ENCODE results near the gene ODAD4. TPM values are rescaled to one million over a fixed set of nuclear protein-coding genes. Genes with fewer than 3 reads are reported as not detected.
"Not testable (repeated sequence)": the region's sequence is repeated elsewhere in the genome, so short reads cannot be mapped to it uniquely, and the experiment has no call there.

ODAD4 gene
- total RNA-seq, 1 experiment from 2014 or later, result 0.28 TPM

DNA sequence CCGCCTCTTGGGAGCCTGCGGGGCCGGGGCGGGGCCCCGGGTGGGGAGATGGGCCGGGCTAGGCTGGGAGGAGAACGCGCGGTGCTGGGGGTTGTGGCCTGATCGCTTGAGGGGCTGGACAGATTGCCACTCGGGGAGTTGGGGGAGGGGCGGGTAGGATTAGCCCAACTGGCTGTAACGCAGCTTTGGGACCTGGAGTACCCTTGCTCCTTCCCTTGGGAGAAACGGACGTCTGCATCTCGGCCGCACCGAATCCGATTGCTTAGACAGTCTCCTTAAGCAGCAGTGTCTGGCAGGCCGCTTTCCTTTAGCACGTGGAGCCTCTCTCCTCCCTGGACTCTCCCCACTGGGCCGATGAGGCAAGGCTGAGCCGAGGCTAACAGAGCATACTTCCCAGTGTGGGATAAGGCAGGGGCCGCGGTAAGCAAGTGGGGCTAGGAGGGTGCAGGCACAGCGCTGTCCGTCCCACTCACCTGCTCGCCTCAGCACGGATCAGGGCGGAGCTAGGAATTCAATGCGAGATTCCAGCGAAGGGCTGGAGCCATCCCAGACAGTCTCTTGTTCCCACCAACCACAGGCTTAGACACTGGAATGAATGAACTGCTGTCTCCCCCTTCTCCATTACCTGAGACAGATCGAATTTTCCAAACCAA is 11.1 kb upstream of the ODAD4 start:
- Histone ChIP-seq H3K4me3 (ENCODE audit: insufficient read depth, low read depth, low read length) (peak overlapping the region; percentile 69), H3K27me3 (ENCODE audit: control insufficient read depth, insufficient read depth, low read length) (no peaks in the 10 kb centered on the region), H3K36me3 (replicated peaks; ENCODE audit: control insufficient read depth, insufficient read depth, low read length) (no peaks in the 10 kb centered on the region; the same call in 1 of the 2 replicates)
- peak; percentile 85 for DNase-seq

DNA sequence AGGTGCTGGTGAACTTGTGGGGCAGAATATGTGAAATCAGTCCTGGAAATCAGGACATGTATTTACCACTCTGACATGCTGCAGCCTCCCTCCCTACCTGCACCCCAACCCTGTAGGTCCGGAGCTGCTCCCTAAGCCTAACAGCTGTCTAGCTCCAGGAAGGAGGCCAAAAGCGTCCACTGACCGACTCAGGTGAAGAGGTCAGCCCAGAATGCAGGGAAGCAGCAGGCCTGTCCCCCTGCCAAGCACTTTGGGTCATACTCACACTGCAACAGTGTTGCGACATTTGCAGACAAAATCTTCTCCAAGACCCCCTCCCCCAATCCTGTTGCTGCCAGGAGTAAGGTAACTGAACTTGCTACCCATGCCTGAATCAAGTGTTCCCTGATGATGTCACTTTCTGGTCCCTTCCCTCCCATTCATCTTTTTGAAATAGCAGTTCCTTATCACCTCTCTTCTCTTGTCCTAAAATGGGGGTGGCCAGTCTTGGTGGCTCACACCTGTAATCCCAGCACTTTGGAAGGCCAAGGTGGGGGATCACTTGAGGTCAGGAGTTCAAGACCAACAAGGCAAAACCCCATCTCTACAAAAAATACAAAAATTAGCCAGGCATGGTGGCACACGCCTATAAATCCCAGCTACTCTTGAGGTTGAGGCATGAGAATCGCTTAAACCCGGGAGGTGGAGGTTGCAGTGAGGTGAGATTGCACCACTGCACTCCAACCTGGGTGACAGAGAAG is 10.4 kb upstream of the ODAD4 start:
- peak; percentile 51 for DNase-seq
- peak overlapping the region; percentile 69 for H3K4me3 ChIP-seq (ENCODE audit: insufficient read depth, low read depth, low read length)
- H3K36me3 ChIP-seq (replicated peaks; ENCODE audit: control insufficient read depth, insufficient read depth, low read length), result no peaks in the 10 kb centered on the region; the same call in 1 of the 2 replicates
- no peaks in the 10 kb centered on the region for H3K27me3 ChIP-seq (ENCODE audit: control insufficient read depth, insufficient read depth, low read length)

DNA sequence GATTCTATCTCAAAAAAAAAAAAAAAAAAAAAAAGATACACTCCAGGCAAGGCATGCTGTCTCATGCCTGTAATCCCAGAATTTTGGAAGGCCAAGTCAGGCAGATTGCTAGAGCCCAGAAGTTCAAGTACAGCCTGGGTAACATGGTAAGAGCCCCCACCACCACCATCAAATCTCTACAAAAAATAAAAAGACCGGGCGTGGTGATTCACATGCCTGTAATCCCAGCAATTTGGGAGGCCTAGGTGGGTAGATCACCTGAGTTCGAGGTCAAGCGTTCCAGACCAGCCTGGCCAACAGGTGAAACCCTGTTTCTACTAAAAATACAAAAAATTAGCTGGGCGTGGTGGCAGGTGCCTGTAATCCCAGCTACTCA is 9.8 kb upstream of the ODAD4 start:
- DNase-seq, result no peak
- no peaks in the 10 kb centered on the region for H3K27me3 ChIP-seq (ENCODE audit: control insufficient read depth, insufficient read depth, low read length)
- H3K36me3 ChIP-seq (replicated peaks; ENCODE audit: control insufficient read depth, insufficient read depth, low read length), result no peaks in the 10 kb centered on the region
- H3K4me3 ChIP-seq (ENCODE audit: insufficient read depth, low read depth, low read length), result no peak overlapping the region

DNA sequence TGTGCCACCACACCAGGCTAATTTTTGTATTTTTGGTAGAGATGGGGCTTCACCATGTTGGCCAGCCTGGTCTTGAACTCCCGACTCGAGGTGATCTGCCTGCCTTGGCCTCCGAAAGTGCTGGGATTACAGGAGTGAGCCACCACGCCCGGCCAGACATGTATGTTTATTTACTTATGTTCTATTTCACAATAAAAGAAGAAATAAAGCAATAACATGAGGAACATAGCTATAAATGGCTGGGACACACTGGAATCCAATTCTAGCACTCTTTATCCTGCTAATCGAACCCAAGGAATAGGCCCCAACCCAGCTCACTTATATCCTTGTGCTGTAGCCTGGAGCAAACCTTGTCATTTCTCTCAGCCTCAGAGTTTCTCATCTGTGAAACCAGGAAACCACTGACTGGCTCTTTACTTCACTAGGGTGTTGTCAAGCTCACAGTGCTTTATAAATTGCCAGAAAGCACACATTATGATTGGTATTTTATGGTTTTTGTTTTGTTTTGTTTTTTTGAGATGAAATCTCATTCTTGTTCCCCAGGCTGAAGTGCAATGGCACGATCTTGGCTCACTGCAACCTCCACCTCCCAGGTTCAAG is 4.3 kb upstream of the ODAD4 start:
- no peak for DNase-seq
- H3K36me3 ChIP-seq (replicated peaks; ENCODE audit: control insufficient read depth, insufficient read depth, low read length), result no peaks in the 10 kb centered on the region
- H3K4me3 ChIP-seq (ENCODE audit: insufficient read depth, low read depth, low read length), result no peak overlapping the region
- no peaks in the 10 kb centered on the region for H3K27me3 ChIP-seq (ENCODE audit: control insufficient read depth, insufficient read depth, low read length)

DNA sequence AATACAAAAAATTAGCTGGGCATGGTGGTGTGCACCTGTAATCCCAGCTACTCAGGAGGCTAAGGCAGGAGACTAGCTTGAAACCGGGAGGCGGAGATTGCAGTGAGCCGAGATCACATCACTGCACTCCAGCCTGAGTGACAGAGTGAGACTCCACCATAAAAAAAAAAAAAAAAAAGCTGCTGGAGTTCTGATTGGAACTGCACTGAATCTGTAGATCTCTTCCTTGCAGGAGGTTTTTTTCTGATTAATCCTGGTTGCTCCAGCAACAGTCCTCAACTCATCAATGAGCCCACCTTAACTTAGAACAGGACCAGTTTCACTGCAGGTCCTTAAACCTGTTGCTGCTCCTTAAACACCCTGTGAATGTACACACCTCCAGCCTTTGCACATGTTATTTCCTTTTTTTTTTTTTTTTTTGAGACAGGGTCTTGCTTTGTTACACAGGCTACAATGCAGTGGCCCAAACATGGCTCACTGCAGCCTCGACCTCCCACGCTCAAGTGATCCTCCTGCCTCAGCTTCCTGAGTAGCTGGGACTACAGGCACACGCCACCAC is 1.6 kb upstream of the ODAD4 start:
- Histone ChIP-seq H3K27me3 (ENCODE audit: control insufficient read depth, insufficient read depth, low read length) (no peaks in the 10 kb centered on the region), H3K36me3 (replicated peaks; ENCODE audit: control insufficient read depth, insufficient read depth, low read length) (no peaks in the 10 kb centered on the region), H3K4me3 (ENCODE audit: insufficient read depth, low read depth, low read length) (no peak overlapping the region)
- no peak for DNase-seq

DNA sequence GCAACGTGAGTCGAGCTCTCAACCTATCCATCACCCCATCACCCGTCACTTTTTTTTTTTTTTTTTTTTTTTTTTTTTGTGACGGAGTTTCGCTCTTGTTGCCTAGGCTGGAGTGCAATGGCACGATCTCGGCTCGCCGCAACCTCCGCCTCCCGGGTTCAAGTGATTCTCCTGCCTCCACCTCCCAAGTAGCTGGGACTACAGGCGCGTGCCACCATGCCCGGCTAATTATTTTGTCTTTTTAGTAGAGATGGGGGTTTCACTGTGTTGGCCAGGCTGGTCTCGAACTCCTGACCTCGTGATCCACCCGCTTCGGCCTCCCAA is 378 bp downstream of the ODAD4 start:
- not testable (repeated sequence) for DNase-seq; H3K36me3 ChIP-seq (replicated peaks; ENCODE audit: control insufficient read depth, insufficient read depth, low read length); H3K27me3 ChIP-seq (ENCODE audit: control insufficient read depth, insufficient read depth, low read length)
- peak overlapping the region; percentile 63 for H3K4me3 ChIP-seq (ENCODE audit: insufficient read depth, low read depth, low read length)

DNA sequence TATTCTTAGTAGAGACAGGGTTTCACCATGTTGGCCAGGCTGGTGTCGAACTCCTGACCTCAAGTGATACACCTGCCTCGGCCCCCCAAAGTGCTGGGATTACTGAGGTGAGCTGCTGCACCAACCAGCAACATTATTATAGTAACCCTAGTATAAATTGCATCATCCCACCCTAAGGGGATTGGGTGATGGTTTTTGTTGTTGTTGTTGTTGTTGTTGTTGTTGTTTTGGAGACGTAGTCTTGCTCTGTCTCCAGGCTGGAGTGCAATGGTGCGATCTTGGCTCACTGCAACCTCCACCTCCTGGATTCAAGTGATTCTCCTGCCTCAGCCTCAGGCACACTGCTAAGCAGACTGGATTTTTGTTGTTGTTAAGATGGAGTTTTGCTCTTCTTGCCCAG is 1.3 kb downstream of the ODAD4 start:
- not testable (repeated sequence) for H3K36me3 ChIP-seq (replicated peaks; ENCODE audit: control insufficient read depth, insufficient read depth, low read length); DNase-seq; H3K4me3 ChIP-seq (ENCODE audit: insufficient read depth, low read depth, low read length); H3K27me3 ChIP-seq (ENCODE audit: control insufficient read depth, insufficient read depth, low read length)

DNA sequence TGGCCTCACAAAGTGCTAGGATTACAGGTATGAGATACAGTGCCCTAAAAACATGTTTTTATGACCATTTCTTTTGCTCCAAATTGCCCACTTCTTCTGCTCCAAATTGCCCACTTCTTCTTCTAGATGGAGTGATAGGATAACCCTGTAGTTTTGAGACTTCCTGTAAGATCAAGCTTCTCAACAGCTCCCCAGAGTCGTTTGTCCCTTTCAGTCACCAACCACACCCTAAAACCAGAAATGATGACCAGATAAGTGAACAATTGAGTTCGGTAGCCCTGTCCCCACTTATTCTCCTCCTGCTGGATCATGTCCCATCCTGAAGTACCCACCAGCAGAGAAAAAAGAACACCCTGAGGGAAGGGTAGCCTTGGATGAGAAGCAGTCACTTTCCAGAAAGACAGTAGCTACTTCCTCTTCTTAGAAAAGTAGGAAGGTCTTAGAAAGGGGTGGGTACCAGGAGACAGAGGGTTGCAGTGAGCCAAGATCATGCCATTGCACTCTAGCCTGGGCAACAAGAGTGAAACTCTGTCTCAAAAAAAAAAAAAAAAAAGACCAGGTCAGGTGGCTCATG is 2.5 kb downstream of the ODAD4 start:
- H3K36me3 ChIP-seq (replicated peaks; ENCODE audit: control insufficient read depth, insufficient read depth, low read length), result no peaks in the 10 kb centered on the region; the same call in none of the 2 replicates
- H3K4me3 ChIP-seq (ENCODE audit: insufficient read depth, low read depth, low read length), result no peak overlapping the region
- no peaks in the 10 kb centered on the region for H3K27me3 ChIP-seq (ENCODE audit: control insufficient read depth, insufficient read depth, low read length)
- DNase-seq, result no peak

DNA sequence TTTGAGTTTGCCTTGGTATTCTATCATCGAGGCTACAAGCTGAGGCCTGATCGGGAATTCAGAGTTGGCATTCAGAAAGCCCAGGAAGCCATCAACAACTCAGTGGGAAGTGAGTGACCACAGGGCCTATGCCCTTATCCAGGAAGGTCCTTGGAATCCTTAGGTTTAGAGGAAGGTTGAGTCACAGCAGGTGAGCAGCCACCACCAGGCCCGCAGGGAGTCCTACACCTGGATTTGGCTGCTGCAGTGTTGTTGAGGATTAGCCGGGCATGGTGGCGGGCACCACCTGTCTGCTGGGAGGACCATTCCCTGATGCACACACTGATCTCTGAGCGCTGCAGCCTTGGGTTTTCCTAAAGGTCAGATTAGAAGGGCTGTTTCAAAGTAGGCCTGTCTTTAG is 5.2 kb downstream of the ODAD4 start:
- no peak overlapping the region for H3K4me3 ChIP-seq (ENCODE audit: insufficient read depth, low read depth, low read length)
- no peaks in the 10 kb centered on the region for H3K27me3 ChIP-seq (ENCODE audit: control insufficient read depth, insufficient read depth, low read length)
- H3K36me3 ChIP-seq (replicated peaks; ENCODE audit: control insufficient read depth, insufficient read depth, low read length), result no peaks in the 10 kb centered on the region; the same call in none of the 2 replicates
- no peak for DNase-seq

DNA sequence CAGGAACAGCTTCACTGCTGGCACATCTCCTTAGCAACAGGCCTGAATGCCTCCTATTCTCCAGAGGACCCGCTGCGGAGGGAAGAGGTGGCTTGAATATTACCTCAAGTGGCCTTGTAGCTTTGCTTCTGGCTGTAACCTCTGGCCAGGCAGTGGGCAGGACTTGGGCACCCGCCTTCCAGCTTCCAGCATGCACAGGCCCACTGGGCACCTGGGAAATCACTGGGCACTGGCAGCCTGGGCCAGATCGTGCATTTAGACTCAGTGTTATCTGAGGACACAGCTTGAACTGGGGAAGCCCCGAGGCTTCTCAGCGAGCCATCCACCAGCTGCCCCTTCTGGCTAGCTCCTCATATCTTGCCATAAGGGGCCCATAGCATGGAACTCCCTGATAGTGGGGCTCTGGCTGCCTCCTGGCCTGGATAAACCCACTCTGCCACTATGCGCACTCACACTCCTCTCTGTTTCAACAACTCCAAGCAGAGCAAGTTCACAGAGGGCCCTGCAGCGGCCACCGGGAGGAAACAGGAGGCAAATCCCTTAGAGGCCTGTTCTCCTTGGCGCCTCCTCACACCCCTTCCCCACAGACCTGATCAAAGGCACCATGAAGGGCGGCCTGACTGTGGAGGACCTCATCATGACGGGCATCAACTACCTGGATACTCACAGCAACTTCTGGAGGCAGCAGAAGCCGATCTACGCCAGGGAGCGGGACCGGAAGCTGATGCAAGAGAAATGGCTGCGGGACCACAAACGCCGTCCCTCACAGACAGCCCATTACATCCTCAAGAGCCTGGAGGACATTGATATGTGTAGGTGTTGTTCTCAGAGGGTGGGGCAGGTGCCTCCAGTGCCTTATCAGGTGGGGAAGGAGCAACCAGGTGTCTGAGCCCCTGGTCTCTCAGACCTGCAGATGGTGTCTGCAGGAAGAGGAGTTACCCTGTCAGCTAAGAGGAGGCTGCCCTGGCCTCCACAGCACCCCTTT is 7.8 kb downstream of the ODAD4 start:
- no peak for DNase-seq

DNA sequence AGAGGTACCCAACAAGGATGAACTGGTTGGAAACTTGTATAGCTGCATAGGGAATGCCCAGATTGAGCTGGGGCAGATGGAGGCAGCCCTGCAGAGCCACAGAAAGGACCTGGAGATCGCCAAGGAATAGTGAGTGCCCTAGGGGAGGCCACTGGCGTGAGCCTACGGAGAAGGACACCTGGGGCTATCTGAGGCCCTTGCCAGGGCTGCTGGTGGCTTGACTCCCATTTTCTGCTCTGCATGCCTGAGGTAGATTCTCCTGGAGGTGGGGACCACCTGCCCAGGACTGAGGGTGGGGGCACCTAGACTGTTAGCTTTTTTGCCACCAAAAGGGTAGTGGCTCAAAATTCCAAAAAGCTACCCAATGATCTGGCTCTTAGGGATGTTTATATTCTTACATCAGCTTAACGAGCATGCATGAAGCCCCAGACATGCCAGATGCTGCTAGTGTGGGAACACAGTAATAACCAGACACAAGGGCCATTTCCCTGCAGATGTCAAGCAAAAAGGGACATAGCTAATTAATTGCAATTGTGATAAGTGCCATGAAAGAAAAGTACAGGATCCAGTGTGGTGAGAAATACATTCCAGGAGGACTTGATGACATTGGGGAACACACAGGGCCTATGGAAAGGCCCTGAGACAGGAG is 8.8 kb downstream of the ODAD4 start:
- DNase-seq, result no peak
- Histone ChIP-seq H3K4me3 (ENCODE audit: insufficient read depth, low read depth, low read length) (no peak overlapping the region), H3K27me3 (ENCODE audit: control insufficient read depth, insufficient read depth, low read length) (no peaks in the 10 kb centered on the region), H3K36me3 (replicated peaks; ENCODE audit: control insufficient read depth, insufficient read depth, low read length) (no peaks in the 10 kb centered on the region; the same call in none of the 2 replicates)

More for the DNA sequence above, 7.8 kb downstream of the ODAD4 start:
- no peak overlapping the region for H3K4me3 ChIP-seq (ENCODE audit: insufficient read depth, low read depth, low read length)
- no peaks in the 10 kb centered on the region; the same call in none of the 2 replicates for H3K36me3 ChIP-seq (replicated peaks; ENCODE audit: control insufficient read depth, insufficient read depth, low read length)
- no peaks in the 10 kb centered on the region for H3K27me3 ChIP-seq (ENCODE audit: control insufficient read depth, insufficient read depth, low read length)

DNA sequence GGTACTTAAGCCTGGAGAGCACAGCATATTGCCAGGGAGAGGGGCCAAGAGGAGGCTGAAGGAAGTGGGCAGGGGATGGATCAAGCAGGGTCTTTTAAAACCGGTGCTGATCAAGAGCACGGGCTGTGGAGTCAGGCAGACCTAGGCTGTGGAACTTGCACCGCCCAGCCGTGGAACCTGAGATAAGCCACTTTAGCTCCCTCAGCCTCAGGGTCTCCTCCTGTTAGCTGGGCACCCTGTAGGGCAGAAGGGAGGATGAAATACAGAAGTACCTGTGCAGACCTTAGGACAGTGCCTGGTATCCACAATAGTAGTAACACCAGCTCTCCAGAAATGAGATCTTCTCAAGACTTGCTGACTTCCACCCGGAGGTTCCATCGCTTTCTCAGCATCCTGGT is 9.3 kb downstream of the ODAD4 start:
- Histone ChIP-seq H3K4me3 (ENCODE audit: insufficient read depth, low read depth, low read length) (no peak overlapping the region), H3K27me3 (ENCODE audit: control insufficient read depth, insufficient read depth, low read length) (no peaks in the 10 kb centered on the region), H3K36me3 (replicated peaks; ENCODE audit: control insufficient read depth, insufficient read depth, low read length) (no peaks in the 10 kb centered on the region; the same call in none of the 2 replicates)
- DNase-seq, result no peak

DNA sequence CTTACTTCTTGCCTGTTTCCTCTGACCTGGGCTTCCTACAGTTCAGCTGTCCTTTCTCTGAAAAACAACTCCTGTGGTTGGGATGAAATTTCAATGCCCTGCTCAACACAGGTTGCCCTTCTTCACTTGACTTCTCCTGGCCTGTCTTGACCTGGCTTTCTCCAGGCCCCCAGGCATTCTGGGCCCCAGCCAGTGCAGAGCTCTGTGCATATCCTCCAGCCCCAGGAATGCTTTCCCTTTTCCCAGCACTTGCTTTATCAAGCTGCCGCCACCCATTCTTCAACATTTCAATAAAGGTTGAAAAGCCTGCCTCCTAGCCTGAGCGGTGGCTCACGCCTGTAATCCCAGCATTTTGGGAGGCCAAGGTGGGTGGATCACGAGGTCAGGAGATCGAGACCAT is 10.8 kb downstream of the ODAD4 start:
- Histone ChIP-seq H3K4me3 (ENCODE audit: insufficient read depth, low read depth, low read length) (no peak overlapping the region), H3K27me3 (ENCODE audit: control insufficient read depth, insufficient read depth, low read length) (no peaks in the 10 kb centered on the region), H3K36me3 (replicated peaks; ENCODE audit: control insufficient read depth, insufficient read depth, low read length) (no peaks in the 10 kb centered on the region)
- peak; percentile 16 for DNase-seq
